Mesothelial cell of epicardium (in vitro differentiated cells): ENCODE measurements around the gene C1orf198. TPM values are rescaled to one million over a fixed set of nuclear protein-coding genes. Genes with fewer than 3 reads are reported as not detected.

Experiments
- DNase-seq, 2 experiments: peaks; one replicate each; pipeline ENCODE4 v3.0.0; 2021; ENCODE audit warnings: low spot score in 2 of 2; ENCODE audit not compliant: unreplicated experiment in 2 of 2
- H3K27ac Mint-ChIP-seq: 2 replicates; pipeline ENCODE4 v1.8.0; 2021; ENCODE audit warnings: mixed read lengths
- H3K27me3 Mint-ChIP-seq: 2 replicates; pipeline ENCODE4 v1.8.0; 2021; ENCODE audit warnings: low read depth, mixed read lengths
- H3K36me3 Mint-ChIP-seq: 2 replicates; pipeline ENCODE4 v1.8.0; 2021; ENCODE audit warnings: mixed read lengths
- H3K4me1 Mint-ChIP-seq: 2 replicates; pipeline ENCODE4 v1.8.0; 2021; ENCODE audit warnings: mixed read lengths
- H3K4me3 Mint-ChIP-seq: 2 replicates; pipeline ENCODE4 v1.8.0; 2021; ENCODE audit warnings: mild to moderate bottlenecking, moderate library complexity, mixed read lengths
- H3K9me3 Mint-ChIP-seq: 2 replicates; pipeline ENCODE4 v1.8.0; 2021; ENCODE audit warnings: mixed read lengths
- CTCF ChIP-seq: fragments of 200-600 bp; sonication (generic); IDR thresholded peaks from one replicate; pipeline ENCODE4 v1.5.0; 2021; ENCODE audit warnings: antibody characterized with exemption; ENCODE audit not compliant: unreplicated experiment
- total RNA-seq: library from RNA; stranded (reverse); gene quantifications from 3 replicates; pipeline ENCODE4 v1.2.1, GENCODE V29; 2021

C1orf198 gene
- total RNA-seq, 1 donor from 2014 or later: 143 TPM

GRCh38 chr1:230812568-230812967, 55.8 kb downstream of the C1orf198 start:
- Mint-ChIP-seq H3K27ac (no peak overlapping the region), H3K36me3 (peaks cover 5% of the 10 kb centered on the region)
- no peak for DNase-seq

GRCh38 chr1:230809256-230809990, 58.9 kb downstream of the C1orf198 start:
- TF ChIP-seq CTCF: no peak
- H3K4me3 Mint-ChIP-seq: no peak overlapping the region
- H3K36me3 Mint-ChIP-seq: peaks cover 5% of the 10 kb centered on the region
- H3K4me1 Mint-ChIP-seq: no peaks in the 10 kb centered on the region
- H3K27ac Mint-ChIP-seq: no peak overlapping the region
- H3K27me3 Mint-ChIP-seq: no peaks in the 10 kb centered on the region
- H3K9me3 Mint-ChIP-seq: peaks cover 27% of the 10 kb centered on the region
- no peak for DNase-seq

More at GRCh38 chr1:230812568-230812967, 55.8 kb downstream of the C1orf198 start:
- no peaks in the 10 kb centered on the region for H3K4me1 Mint-ChIP-seq
- H3K9me3 Mint-ChIP-seq: peaks cover 27% of the 10 kb centered on the region
- no peak overlapping the region for H3K4me3 Mint-ChIP-seq
- H3K27me3 Mint-ChIP-seq: no peaks in the 10 kb centered on the region
- no peak for TF ChIP-seq CTCF

GRCh38 chr1:230808281-230808872, 59.9 kb downstream of the C1orf198 start:
- DNase-seq: no peak
- no peak for TF ChIP-seq CTCF
- no peak overlapping the region for H3K27ac Mint-ChIP-seq

GRCh38 chr1:230807561-230808280, 60.6 kb downstream of the C1orf198 start:
- Mint-ChIP-seq H3K4me1 (no peaks in the 10 kb centered on the region), H3K27me3 (no peaks in the 10 kb centered on the region), H3K27ac (no peak overlapping the region), H3K9me3 (peaks cover 13% of the 10 kb centered on the region), H3K36me3 (peaks cover 5% of the 10 kb centered on the region), H3K4me3 (no peak overlapping the region)
- TF ChIP-seq CTCF: no peak
- no peak for DNase-seq

More at GRCh38 chr1:230808281-230808872, 59.9 kb downstream of the C1orf198 start:
- peaks cover 19% of the 10 kb centered on the region for H3K9me3 Mint-ChIP-seq
- H3K4me3 Mint-ChIP-seq: no peak overlapping the region
- no peaks in the 10 kb centered on the region for H3K27me3 Mint-ChIP-seq
- H3K36me3 Mint-ChIP-seq: peaks cover 5% of the 10 kb centered on the region
- no peaks in the 10 kb centered on the region for H3K4me1 Mint-ChIP-seq

GRCh38 chr1:230807029-230807428, 61.3 kb downstream of the C1orf198 start:
- no peaks in the 10 kb centered on the region for H3K27me3 Mint-ChIP-seq
- H3K36me3 Mint-ChIP-seq: no peaks in the 10 kb centered on the region
- no peak for DNase-seq
- no peaks in the 10 kb centered on the region for H3K4me1 Mint-ChIP-seq
- H3K9me3 Mint-ChIP-seq: peaks cover 7% of the 10 kb centered on the region
- TF ChIP-seq CTCF: no peak
- H3K4me3 Mint-ChIP-seq: no peak overlapping the region
- no peak overlapping the region for H3K27ac Mint-ChIP-seq
